HEK293 (cell line): ENCODE measurements around the gene FGR.
A peak's percentile ranks its signal among the peaks of the same experiment; 100 is the strongest.

Experiments used
- GFI1B ChIP-seq: fragments of 450-650 bp; formaldehyde crosslinking; IDR thresholded peaks from 2 replicates; pipeline ENCODE4 v1.5.1; 2016; ENCODE audit warnings: missing biosample characterization, missing genetic modification characterization
- IKZF3 ChIP-seq: fragments of 450-650 bp; IDR thresholded peaks from 2 replicates; pipeline ENCODE4 v1.5.0; 2018; ENCODE audit warnings: missing biosample characterization, mild to moderate bottlenecking, missing genetic modification characterization, moderate library complexity
- ZBTB17 ChIP-seq: fragments of 450-650 bp; formaldehyde crosslinking; IDR thresholded peaks from 2 replicates; pipeline ENCODE4 v1.5.1; 2016; ENCODE audit warnings: missing biosample characterization, missing genetic modification characterization
- ZBTB8A ChIP-seq: fragments of 450-650 bp; formaldehyde crosslinking; IDR thresholded peaks from 2 replicates; pipeline ENCODE4 v1.5.1; 2016; ENCODE audit warnings: missing biosample characterization, missing genetic modification characterization
- ZNF174 ChIP-seq: fragments of 450-650 bp; formaldehyde crosslinking; IDR thresholded peaks from 2 replicates; pipeline ENCODE4 v1.5.0; 2017; ENCODE audit warnings: missing biosample characterization, mild to moderate bottlenecking, missing genetic modification characterization
- ZNF202 ChIP-seq: fragments of 450-650 bp; formaldehyde crosslinking; IDR thresholded peaks from 2 replicates; pipeline ENCODE4 v1.5.1; 2016; ENCODE audit warnings: missing biosample characterization, missing genetic modification characterization, borderline replicate concordance
- ZNF211 ChIP-seq: fragments of 450-650 bp; formaldehyde crosslinking; IDR thresholded peaks from 2 replicates; pipeline ENCODE4 v1.5.1; 2016; ENCODE audit warnings: low read depth, missing biosample characterization, missing genetic modification characterization
- ZNF350 ChIP-seq: fragments of 450-650 bp; formaldehyde crosslinking; IDR thresholded peaks from 2 replicates; pipeline ENCODE4 v1.5.0; 2017; ENCODE audit warnings: missing biosample characterization, mild to moderate bottlenecking, missing genetic modification characterization
- ZNF354C ChIP-seq: fragments of 450-650 bp; formaldehyde crosslinking; IDR thresholded peaks from 2 replicates; pipeline ENCODE4 v1.5.1; 2016; ENCODE audit warnings: missing biosample characterization, missing genetic modification characterization, low read depth, borderline replicate concordance
- ZNF560 ChIP-seq: fragments of 450-650 bp; formaldehyde crosslinking; IDR thresholded peaks from 2 replicates; pipeline ENCODE4 v1.5.1; 2017; ENCODE audit warnings: missing biosample characterization, missing genetic modification characterization, borderline replicate concordance
- ZNF596 ChIP-seq: fragments of 450-650 bp; IDR thresholded peaks from 2 replicates; pipeline ENCODE4 v1.5.0; 2018; ENCODE audit warnings: missing biosample characterization, mild to moderate bottlenecking, missing genetic modification characterization, moderate library complexity
- ZNF654 ChIP-seq: fragments of 450-650 bp; formaldehyde crosslinking; IDR thresholded peaks from 2 replicates; pipeline ENCODE4 v1.5.1; 2016; ENCODE audit warnings: low read depth, missing biosample characterization, missing genetic modification characterization
- ZSCAN16 ChIP-seq: fragments of 450-650 bp; formaldehyde crosslinking; IDR thresholded peaks from 2 replicates; pipeline ENCODE4 v1.5.1; 2016; ENCODE audit warnings: missing biosample characterization, missing genetic modification characterization
- TF ChIP-seq, protein P1 (sequence below): fragments of 450-650 bp; formaldehyde crosslinking; IDR thresholded peaks from 2 replicates; pipeline ENCODE4 v1.5.1; 2016; ENCODE audit warnings: missing biosample characterization, missing genetic modification characterization
- TF ChIP-seq, protein P2 (sequence below): fragments of 450-650 bp; formaldehyde crosslinking; IDR thresholded peaks from 2 replicates; pipeline ENCODE4 v1.5.1; 2016; ENCODE audit warnings: missing biosample characterization, missing genetic modification characterization
- TF ChIP-seq, protein P3 (sequence below): fragments of 450-650 bp; formaldehyde crosslinking; IDR thresholded peaks from 2 replicates; pipeline ENCODE4 v1.5.1; 2016; ENCODE audit warnings: missing biosample characterization, missing genetic modification characterization, borderline replicate concordance
- TF ChIP-seq, protein P4 (sequence below): fragments of 450-650 bp; formaldehyde crosslinking; IDR thresholded peaks from 2 replicates; pipeline ENCODE4 v1.5.1; 2017; ENCODE audit warnings: missing biosample characterization, missing genetic modification characterization
- TF ChIP-seq, protein P5 (sequence below): fragments of 450-650 bp; formaldehyde crosslinking; conservative IDR thresholded peaks from 2 replicates; pipeline ENCODE4 v1.5.1; 2016; ENCODE audit warnings: low read depth, missing biosample characterization, missing genetic modification characterization
- TF ChIP-seq, protein P6 (sequence below): fragments of 450-650 bp; formaldehyde crosslinking; optimal IDR thresholded peaks from 2 replicates; pipeline ENCODE3; 2016; ENCODE audit warnings: missing biosample characterization, mild to moderate bottlenecking, missing genetic modification characterization
- TF ChIP-seq, protein P7 (sequence below): fragments of 450-650 bp; formaldehyde crosslinking; IDR thresholded peaks from 2 replicates; pipeline ENCODE4 v1.5.1; 2016; ENCODE audit warnings: missing biosample characterization, missing genetic modification characterization

The FGR gene

DNA sequence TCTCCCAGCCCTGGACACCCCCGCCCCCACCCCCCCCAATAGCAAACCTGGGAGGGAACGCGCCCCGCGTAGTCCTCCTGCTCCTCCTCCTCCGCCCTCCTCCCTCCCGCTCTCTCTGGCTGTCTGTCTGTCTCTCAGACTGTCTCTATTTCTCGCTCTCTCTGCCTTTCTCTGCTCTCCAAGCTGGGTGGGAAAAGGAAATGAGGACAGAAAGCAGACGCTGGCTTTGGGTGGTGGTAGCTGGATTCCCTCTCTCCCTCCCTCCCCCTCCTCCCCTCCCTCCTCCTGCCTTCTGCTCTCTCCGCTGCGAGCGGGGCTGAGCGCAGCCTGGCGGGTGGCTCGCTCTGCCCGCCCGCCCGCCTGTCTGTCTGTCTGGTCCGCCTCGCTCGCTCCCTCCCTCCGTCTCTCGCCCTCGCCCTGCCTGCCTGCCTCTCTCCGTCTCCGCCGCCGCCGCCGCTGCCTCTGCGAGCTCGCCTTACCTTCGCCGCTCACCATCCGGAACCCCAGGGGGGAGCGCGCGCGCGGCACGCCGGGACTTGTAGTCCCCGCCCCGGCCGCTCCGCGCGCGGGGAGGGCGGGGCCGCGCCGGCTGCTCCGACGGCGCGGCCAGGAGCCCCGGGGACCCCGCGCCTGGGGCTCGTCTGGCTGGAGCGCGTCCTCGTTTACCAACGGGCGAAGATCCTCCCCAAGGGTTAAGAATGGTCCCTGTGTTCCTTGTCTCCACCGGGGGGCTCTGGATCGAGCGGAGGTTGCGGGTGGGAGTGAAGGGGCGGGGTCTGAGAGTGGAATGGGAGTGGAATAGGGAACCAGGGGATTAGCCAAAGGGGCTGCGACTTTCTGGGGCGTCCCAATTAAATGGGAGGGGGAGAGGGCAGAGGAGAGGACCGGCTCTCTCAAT is 31.1 kb downstream of the FGR start, which contains the start of gene AHDC1 (continued):
- TF ChIP-seq, protein P1, sequence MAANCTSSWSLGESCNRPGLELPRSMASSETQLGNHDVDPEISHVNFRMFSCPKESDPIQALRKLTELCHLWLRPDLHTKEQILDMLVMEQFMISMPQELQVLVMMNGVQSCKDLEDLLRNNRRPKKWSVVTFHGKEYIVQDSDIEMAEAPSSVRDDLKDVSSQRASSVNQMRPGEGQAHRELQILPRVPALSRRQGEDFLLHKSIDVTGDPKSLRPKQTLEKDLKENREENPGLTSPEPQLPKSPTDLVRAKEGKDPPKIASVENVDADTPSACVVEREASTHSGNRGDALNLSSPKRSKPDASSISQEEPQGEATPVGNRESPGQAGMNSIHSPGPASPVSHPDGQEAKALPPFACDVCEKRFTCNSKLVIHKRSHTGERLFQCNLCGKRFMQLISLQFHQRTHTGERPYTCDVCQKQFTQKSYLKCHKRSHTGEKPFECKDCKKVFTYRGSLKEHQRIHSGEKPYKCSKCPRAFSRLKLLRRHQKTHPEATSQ (tag by site-specific recombination), result 0 out of 2 replicates have a peak, but pooled peaks have one; percentile 34
- no peak for TF ChIP-seq ZNF174 (tag by site-specific recombination)
- peak; percentile 77 for TF ChIP-seq ZBTB8A (tag by site-specific recombination)
- TF ChIP-seq ZNF202 (tag by site-specific recombination), result no peak
- TF ChIP-seq, protein P2, sequence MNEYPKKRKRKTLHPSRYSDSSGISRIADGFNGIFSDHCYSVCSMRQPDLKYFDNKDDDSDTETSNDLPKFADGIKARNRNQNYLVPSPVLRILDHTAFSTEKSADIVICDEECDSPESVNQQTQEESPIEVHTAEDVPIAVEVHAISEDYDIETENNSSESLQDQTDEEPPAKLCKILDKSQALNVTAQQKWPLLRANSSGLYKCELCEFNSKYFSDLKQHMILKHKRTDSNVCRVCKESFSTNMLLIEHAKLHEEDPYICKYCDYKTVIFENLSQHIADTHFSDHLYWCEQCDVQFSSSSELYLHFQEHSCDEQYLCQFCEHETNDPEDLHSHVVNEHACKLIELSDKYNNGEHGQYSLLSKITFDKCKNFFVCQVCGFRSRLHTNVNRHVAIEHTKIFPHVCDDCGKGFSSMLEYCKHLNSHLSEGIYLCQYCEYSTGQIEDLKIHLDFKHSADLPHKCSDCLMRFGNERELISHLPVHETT (tag by site-specific recombination), result no peak
- TF ChIP-seq ZNF350 (tag by site-specific recombination), result no peak
- TF ChIP-seq, protein P3, sequence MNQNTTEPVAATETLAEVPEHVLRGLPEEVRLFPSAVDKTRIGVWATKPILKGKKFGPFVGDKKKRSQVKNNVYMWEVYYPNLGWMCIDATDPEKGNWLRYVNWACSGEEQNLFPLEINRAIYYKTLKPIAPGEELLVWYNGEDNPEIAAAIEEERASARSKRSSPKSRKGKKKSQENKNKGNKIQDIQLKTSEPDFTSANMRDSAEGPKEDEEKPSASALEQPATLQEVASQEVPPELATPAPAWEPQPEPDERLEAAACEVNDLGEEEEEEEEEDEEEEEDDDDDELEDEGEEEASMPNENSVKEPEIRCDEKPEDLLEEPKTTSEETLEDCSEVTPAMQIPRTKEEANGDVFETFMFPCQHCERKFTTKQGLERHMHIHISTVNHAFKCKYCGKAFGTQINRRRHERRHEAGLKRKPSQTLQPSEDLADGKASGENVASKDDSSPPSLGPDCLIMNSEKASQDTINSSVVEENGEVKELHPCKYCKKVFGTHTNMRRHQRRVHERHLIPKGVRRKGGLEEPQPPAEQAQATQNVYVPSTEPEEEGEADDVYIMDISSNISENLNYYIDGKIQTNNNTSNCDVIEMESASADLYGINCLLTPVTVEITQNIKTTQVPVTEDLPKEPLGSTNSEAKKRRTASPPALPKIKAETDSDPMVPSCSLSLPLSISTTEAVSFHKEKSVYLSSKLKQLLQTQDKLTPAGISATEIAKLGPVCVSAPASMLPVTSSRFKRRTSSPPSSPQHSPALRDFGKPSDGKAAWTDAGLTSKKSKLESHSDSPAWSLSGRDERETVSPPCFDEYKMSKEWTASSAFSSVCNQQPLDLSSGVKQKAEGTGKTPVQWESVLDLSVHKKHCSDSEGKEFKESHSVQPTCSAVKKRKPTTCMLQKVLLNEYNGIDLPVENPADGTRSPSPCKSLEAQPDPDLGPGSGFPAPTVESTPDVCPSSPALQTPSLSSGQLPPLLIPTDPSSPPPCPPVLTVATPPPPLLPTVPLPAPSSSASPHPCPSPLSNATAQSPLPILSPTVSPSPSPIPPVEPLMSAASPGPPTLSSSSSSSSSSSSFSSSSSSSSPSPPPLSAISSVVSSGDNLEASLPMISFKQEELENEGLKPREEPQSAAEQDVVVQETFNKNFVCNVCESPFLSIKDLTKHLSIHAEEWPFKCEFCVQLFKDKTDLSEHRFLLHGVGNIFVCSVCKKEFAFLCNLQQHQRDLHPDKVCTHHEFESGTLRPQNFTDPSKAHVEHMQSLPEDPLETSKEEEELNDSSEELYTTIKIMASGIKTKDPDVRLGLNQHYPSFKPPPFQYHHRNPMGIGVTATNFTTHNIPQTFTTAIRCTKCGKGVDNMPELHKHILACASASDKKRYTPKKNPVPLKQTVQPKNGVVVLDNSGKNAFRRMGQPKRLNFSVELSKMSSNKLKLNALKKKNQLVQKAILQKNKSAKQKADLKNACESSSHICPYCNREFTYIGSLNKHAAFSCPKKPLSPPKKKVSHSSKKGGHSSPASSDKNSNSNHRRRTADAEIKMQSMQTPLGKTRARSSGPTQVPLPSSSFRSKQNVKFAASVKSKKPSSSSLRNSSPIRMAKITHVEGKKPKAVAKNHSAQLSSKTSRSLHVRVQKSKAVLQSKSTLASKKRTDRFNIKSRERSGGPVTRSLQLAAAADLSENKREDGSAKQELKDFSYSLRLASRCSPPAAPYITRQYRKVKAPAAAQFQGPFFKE (tag by site-specific recombination), result no peak
- TF ChIP-seq, protein P4, sequence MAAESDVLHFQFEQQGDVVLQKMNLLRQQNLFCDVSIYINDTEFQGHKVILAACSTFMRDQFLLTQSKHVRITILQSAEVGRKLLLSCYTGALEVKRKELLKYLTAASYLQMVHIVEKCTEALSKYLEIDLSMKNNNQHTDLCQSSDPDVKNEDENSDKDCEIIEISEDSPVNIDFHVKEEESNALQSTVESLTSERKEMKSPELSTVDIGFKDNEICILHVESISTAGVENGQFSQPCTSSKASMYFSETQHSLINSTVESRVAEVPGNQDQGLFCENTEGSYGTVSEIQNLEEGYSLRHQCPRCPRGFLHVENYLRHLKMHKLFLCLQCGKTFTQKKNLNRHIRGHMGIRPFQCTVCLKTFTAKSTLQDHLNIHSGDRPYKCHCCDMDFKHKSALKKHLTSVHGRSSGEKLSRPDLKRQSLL (tag by site-specific recombination), result no peak
- peak; percentile 96 for TF ChIP-seq ZNF560 (tag by site-specific recombination)
- TF ChIP-seq ZBTB17 (tag by site-specific recombination), result peak; percentile 96
- TF ChIP-seq IKZF3 (tag by site-specific recombination), result no peak
- TF ChIP-seq, protein P5, sequence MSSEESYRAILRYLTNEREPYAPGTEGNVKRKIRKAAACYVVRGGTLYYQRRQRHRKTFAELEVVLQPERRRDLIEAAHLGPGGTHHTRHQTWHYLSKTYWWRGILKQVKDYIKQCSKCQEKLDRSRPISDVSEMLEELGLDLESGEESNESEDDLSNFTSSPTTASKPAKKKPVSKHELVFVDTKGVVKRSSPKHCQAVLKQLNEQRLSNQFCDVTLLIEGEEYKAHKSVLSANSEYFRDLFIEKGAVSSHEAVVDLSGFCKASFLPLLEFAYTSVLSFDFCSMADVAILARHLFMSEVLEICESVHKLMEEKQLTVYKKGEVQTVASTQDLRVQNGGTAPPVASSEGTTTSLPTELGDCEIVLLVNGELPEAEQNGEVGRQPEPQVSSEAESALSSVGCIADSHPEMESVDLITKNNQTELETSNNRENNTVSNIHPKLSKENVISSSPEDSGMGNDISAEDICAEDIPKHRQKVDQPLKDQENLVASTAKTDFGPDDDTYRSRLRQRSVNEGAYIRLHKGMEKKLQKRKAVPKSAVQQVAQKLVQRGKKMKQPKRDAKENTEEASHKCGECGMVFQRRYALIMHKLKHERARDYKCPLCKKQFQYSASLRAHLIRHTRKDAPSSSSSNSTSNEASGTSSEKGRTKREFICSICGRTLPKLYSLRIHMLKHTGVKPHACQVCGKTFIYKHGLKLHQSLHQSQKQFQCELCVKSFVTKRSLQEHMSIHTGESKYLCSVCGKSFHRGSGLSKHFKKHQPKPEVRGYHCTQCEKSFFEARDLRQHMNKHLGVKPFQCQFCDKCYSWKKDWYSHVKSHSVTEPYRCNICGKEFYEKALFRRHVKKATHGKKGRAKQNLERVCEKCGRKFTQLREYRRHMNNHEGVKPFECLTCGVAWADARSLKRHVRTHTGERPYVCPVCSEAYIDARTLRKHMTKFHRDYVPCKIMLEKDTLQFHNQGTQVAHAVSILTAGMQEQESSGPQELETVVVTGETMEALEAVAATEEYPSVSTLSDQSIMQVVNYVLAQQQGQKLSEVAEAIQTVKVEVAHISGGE (tag by site-specific recombination), result peak; percentile 49
- 0 out of 2 replicates have a peak, but pooled peaks have one; percentile 64 for TF ChIP-seq ZSCAN16
- TF ChIP-seq ZNF596 (tag by site-specific recombination), result peak; percentile 40; the same call in 1 of the 2 replicates
- TF ChIP-seq, protein P6, sequence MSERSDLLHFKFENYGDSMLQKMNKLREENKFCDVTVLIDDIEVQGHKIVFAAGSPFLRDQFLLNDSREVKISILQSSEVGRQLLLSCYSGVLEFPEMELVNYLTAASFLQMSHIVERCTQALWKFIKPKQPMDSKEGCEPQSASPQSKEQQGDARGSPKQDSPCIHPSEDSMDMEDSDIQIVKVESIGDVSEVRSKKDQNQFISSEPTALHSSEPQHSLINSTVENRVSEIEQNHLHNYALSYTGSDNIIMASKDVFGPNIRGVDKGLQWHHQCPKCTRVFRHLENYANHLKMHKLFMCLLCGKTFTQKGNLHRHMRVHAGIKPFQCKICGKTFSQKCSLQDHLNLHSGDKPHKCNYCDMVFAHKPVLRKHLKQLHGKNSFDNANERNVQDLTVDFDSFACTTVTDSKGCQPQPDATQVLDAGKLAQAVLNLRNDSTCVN (tag by site-specific recombination), result peak; percentile 90
- TF ChIP-seq ZNF654 (tag by site-specific recombination), result no peak
- no peak for TF ChIP-seq GFI1B (tag by site-specific recombination)
- TF ChIP-seq, protein P7, sequence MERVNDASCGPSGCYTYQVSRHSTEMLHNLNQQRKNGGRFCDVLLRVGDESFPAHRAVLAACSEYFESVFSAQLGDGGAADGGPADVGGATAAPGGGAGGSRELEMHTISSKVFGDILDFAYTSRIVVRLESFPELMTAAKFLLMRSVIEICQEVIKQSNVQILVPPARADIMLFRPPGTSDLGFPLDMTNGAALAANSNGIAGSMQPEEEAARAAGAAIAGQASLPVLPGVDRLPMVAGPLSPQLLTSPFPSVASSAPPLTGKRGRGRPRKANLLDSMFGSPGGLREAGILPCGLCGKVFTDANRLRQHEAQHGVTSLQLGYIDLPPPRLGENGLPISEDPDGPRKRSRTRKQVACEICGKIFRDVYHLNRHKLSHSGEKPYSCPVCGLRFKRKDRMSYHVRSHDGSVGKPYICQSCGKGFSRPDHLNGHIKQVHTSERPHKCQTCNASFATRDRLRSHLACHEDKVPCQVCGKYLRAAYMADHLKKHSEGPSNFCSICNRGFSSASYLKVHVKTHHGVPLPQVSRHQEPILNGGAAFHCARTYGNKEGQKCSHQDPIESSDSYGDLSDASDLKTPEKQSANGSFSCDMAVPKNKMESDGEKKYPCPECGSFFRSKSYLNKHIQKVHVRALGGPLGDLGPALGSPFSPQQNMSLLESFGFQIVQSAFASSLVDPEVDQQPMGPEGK, result peak; percentile 91
- TF ChIP-seq ZNF211 (tag by site-specific recombination), result no peak
- no peak for TF ChIP-seq ZNF354C (tag by site-specific recombination)
